Femur (tissue), 1 donor: ENCODE data around the gene UCMA.
"Not testable (repeated sequence)": the region's sequence is repeated elsewhere in the genome, so short reads cannot be mapped to it uniquely, and the experiment has no call there.

Experiments
- DNase-seq: peaks from one replicate; pipeline ENCODE4 v3.0.0-alpha.2; 2017

Gene UCMA

GRCh38 chr10:13234172-13234571, at the start of gene UCMA:
Gene UCMA (minus strand): TSS chr10:13234374. CDS start chr10:13234258, 116 bp downstream.
- DNase-seq, result peak; percentile 63

GRCh38 chr10:13282348-13282747, 48.2 kb upstream of the UCMA start:
- DNase-seq, result not testable (repeated sequence)

- peak; percentile 32 for DNase-seq
Measured at GRCh38 chr10:13276749-13277365, 42.7 kb upstream of the UCMA start.

- not testable (repeated sequence) for DNase-seq
Measured at GRCh38 chr10:13276146-13276545, 42.0 kb upstream of the UCMA start.

GRCh38 chr10:13272164-13272571, 38.0 kb upstream of the UCMA start:
- peak; percentile 86 for DNase-seq

- peak; percentile 21 for DNase-seq
Measured at GRCh38 chr10:13271552-13272163, 37.5 kb upstream of the UCMA start.

- no peak for DNase-seq
Measured at GRCh38 chr10:13270877-13271551, 36.8 kb upstream of the UCMA start.

GRCh38 chr10:13268841-13269240, 34.7 kb upstream of the UCMA start:
- DNase-seq, result no peak

- no peak for DNase-seq
Measured at GRCh38 chr10:13268310-13268709, 34.1 kb upstream of the UCMA start.

- peak; percentile 42 for DNase-seq
Measured at GRCh38 chr10:13263591-13263990, 29.4 kb upstream of the UCMA start.

GRCh38 chr10:13262433-13262832, 28.3 kb upstream of the UCMA start:
- DNase-seq, result no peak

GRCh38 chr10:13257621-13258140, 23.5 kb upstream of the UCMA start:
- no peak for DNase-seq

- DNase-seq, result no peak
Measured at GRCh38 chr10:13256627-13257026, 22.5 kb upstream of the UCMA start.

- DNase-seq, result no peak
Measured at GRCh38 chr10:13253726-13254125, 19.6 kb upstream of the UCMA start.

- no peak for DNase-seq
Measured at GRCh38 chr10:13247784-13248183, 13.6 kb upstream of the UCMA start.

- peak; percentile 65 for DNase-seq
Measured at GRCh38 chr10:13247246-13247645, 13.1 kb upstream of the UCMA start.

GRCh38 chr10:13242260-13242659, 8.1 kb upstream of the UCMA start:
- DNase-seq, result not testable (repeated sequence)

GRCh38 chr10:13241613-13242012, 7.4 kb upstream of the UCMA start:
- no peak for DNase-seq

- DNase-seq, result no peak
Measured at GRCh38 chr10:13239923-13240322, 5.7 kb upstream of the UCMA start.

- DNase-seq, result no peak
Measured at GRCh38 chr10:13238271-13239077, 4.3 kb upstream of the UCMA start.

- DNase-seq, result no peak
Measured at GRCh38 chr10:13236638-13237037, 2.5 kb upstream of the UCMA start.

GRCh38 chr10:13234736-13235135, 562 bp upstream of the UCMA start:
- DNase-seq, result not testable (repeated sequence)

GRCh38 chr10:13233358-13233757, 816 bp downstream of the UCMA start:
- no peak for DNase-seq
